HUES64 (cell line): ENCODE measurements around the gene LPIN3.

Source experiments
- H3K27ac ChIP-seq: 2 replicates; pipeline ENCODE4 v1.7.0; 2013; ENCODE audit warnings: low read depth, low read length, inconsistent platforms
- H3K27me3 ChIP-seq: 2 replicates; pipeline ENCODE4 v1.6.1; 2013; ENCODE audit warnings: mild to moderate bottlenecking, low read length; ENCODE audit not compliant: insufficient read depth
- H3K36me3 ChIP-seq: 2 replicates; pipeline ENCODE4 v1.6.1; 2013; ENCODE audit warnings: mild to moderate bottlenecking, low read length; ENCODE audit not compliant: insufficient read depth
- H3K4me1 ChIP-seq: 2 replicates; pipeline ENCODE4 v1.6.1; 2013; ENCODE audit warnings: mild to moderate bottlenecking, low read length, moderate library complexity; ENCODE audit not compliant: insufficient read depth
- H3K4me3 ChIP-seq: 2 replicates; pipeline ENCODE4 v1.5.1; 2013; ENCODE audit warnings: mild to moderate bottlenecking, low read length, moderate library complexity
- H3K9ac ChIP-seq: 2 replicates; pipeline ENCODE4 v1.6.1; 2013; ENCODE audit warnings: mild to moderate bottlenecking, low read depth, low read length
- H3K9me3 ChIP-seq: 2 replicates; pipeline ENCODE4 v1.6.1; 2013; ENCODE audit warnings: low read depth, low read length; ENCODE audit not compliant: insufficient read depth
- WGBS: fragments of 150-250, 120-280 bp; methylation state at CpG from one replicate; pipeline ENCODE4 v1.1.7; 2013; ENCODE audit warnings: missing lambda C conversion rate; 5-methylcytosine and 5-hydroxymethylcytosine counted together

Gene LPIN3

GRCh38 chr20:41342474-41343464 is 2.1 kb downstream of the LPIN3 start:
- Histone ChIP-seq H3K27ac (no peak overlapping the region), H3K4me1 (peaks cover 7% of the 10 kb centered on the region), H3K27me3 (peaks cover 14% of the 10 kb centered on the region), H3K9ac (no peak overlapping the region), H3K9me3 (no peaks in the 10 kb centered on the region), H3K4me3 (no peak overlapping the region), H3K36me3 (no peaks in the 10 kb centered on the region)
- 88% methylated on average over 9 of the region's 9 CpGs for WGBS

- Histone ChIP-seq H3K9ac (no peak overlapping the region), H3K4me3 (no peak overlapping the region), H3K27me3 (peaks cover 3% of the 10 kb centered on the region), H3K36me3 (no peaks in the 10 kb centered on the region), H3K27ac (no peak overlapping the region), H3K4me1 (peaks cover 3% of the 10 kb centered on the region), H3K9me3 (no peaks in the 10 kb centered on the region)
- 86% methylated on average over 4 of the region's 4 CpGs for WGBS
Measured at GRCh38 chr20:41344477-41344876, 3.9 kb downstream of the LPIN3 start.

- no peaks in the 10 kb centered on the region; the same call in 1 of the 2 replicates for H3K4me1 ChIP-seq
- H3K9me3 ChIP-seq: no peaks in the 10 kb centered on the region
- no peak overlapping the region for H3K27ac ChIP-seq
- H3K36me3 ChIP-seq: no peaks in the 10 kb centered on the region
- 91% methylated on average over 11 of the region's 11 CpGs for WGBS
- no peak overlapping the region for H3K4me3 ChIP-seq
- no peak overlapping the region for H3K9ac ChIP-seq
- no peaks in the 10 kb centered on the region for H3K27me3 ChIP-seq
Measured at GRCh38 chr20:41344938-41345728, 4.5 kb downstream of the LPIN3 start.

- H3K27ac ChIP-seq: no peak overlapping the region
- 92% methylated on average over 17 of the region's 17 CpGs for WGBS
- no peaks in the 10 kb centered on the region; the same call in 1 of the 2 replicates for H3K4me1 ChIP-seq
- no peak overlapping the region for H3K4me3 ChIP-seq
- no peaks in the 10 kb centered on the region for H3K9me3 ChIP-seq
- no peaks in the 10 kb centered on the region for H3K36me3 ChIP-seq
- no peaks in the 10 kb centered on the region for H3K27me3 ChIP-seq
- H3K9ac ChIP-seq: no peak overlapping the region
Measured at GRCh38 chr20:41345729-41346067, 5.1 kb downstream of the LPIN3 start.

GRCh38 chr20:41347523-41348429 is 7.2 kb downstream of the LPIN3 start:
- Histone ChIP-seq H3K36me3 (no peaks in the 10 kb centered on the region), H3K27me3 (no peaks in the 10 kb centered on the region), H3K4me1 (no peaks in the 10 kb centered on the region), H3K4me3 (no peak overlapping the region), H3K9ac (no peak overlapping the region), H3K27ac (no peak overlapping the region), H3K9me3 (no peaks in the 10 kb centered on the region)
- 84% methylated on average over 13 of the region's 13 CpGs for whole genome bisulfite sequencing

- no peak overlapping the region for H3K9ac ChIP-seq
- 95% methylated on average over 13 of the region's 13 CpGs for WGBS
- no peaks in the 10 kb centered on the region for H3K27me3 ChIP-seq
- H3K36me3 ChIP-seq: no peaks in the 10 kb centered on the region
- no peak overlapping the region for H3K4me3 ChIP-seq
- H3K27ac ChIP-seq: no peak overlapping the region
- H3K9me3 ChIP-seq: no peaks in the 10 kb centered on the region
- no peaks in the 10 kb centered on the region for H3K4me1 ChIP-seq
Measured at GRCh38 chr20:41348430-41349172, 8.0 kb downstream of the LPIN3 start.

- no peak overlapping the region for H3K27ac ChIP-seq
- H3K4me3 ChIP-seq: no peak overlapping the region
- H3K4me1 ChIP-seq: no peaks in the 10 kb centered on the region
- H3K9ac ChIP-seq: no peak overlapping the region
- no peaks in the 10 kb centered on the region for H3K9me3 ChIP-seq
- H3K36me3 ChIP-seq: no peaks in the 10 kb centered on the region
- no peaks in the 10 kb centered on the region for H3K27me3 ChIP-seq
- no CpG with 5 or more reads among the region's 2 CpGs for WGBS
Measured at GRCh38 chr20:41349266-41349665, 8.6 kb downstream of the LPIN3 start.

- WGBS: 92% methylated on average over 7 of the region's 7 CpGs
- H3K9ac ChIP-seq: no peak overlapping the region
- no peak overlapping the region for H3K4me3 ChIP-seq
- no peak overlapping the region for H3K27ac ChIP-seq
- H3K36me3 ChIP-seq: no peaks in the 10 kb centered on the region
- no peaks in the 10 kb centered on the region for H3K4me1 ChIP-seq
- no peaks in the 10 kb centered on the region for H3K9me3 ChIP-seq
- H3K27me3 ChIP-seq: no peaks in the 10 kb centered on the region
Measured at GRCh38 chr20:41349943-41350342, 9.3 kb downstream of the LPIN3 start.

GRCh38 chr20:41350408-41350962 is 9.9 kb downstream of the LPIN3 start:
- H3K4me1 ChIP-seq: no peaks in the 10 kb centered on the region
- H3K9me3 ChIP-seq: no peaks in the 10 kb centered on the region
- WGBS: 92% methylated on average over 7 of the region's 7 CpGs

GRCh38 chr20:41352106-41352505 is 11.5 kb downstream of the LPIN3 start:
- Histone ChIP-seq H3K9ac (no peak overlapping the region), H3K4me1 (no peaks in the 10 kb centered on the region), H3K27me3 (no peaks in the 10 kb centered on the region), H3K9me3 (no peaks in the 10 kb centered on the region), H3K4me3 (no peak overlapping the region), H3K27ac (no peak overlapping the region), H3K36me3 (no peaks in the 10 kb centered on the region)
- 80% methylated on average over 4 of the region's 4 CpGs for WGBS

More at GRCh38 chr20:41350408-41350962, 9.9 kb downstream of the LPIN3 start:
- no peaks in the 10 kb centered on the region for H3K27me3 ChIP-seq
- no peak overlapping the region for H3K9ac ChIP-seq
- no peak overlapping the region for H3K4me3 ChIP-seq
- H3K36me3 ChIP-seq: no peaks in the 10 kb centered on the region
- no peak overlapping the region for H3K27ac ChIP-seq
